Measurements from ENCODE around the gene DLG1. TPM values are rescaled to one million over a fixed set of nuclear protein-coding genes. Genes with fewer than 3 reads are reported as not detected.

The DLG1 gene
- total and polyA plus RNA-seq, 8 donors = 17.9 to 173 (median 92.9) TPM

DNA sequence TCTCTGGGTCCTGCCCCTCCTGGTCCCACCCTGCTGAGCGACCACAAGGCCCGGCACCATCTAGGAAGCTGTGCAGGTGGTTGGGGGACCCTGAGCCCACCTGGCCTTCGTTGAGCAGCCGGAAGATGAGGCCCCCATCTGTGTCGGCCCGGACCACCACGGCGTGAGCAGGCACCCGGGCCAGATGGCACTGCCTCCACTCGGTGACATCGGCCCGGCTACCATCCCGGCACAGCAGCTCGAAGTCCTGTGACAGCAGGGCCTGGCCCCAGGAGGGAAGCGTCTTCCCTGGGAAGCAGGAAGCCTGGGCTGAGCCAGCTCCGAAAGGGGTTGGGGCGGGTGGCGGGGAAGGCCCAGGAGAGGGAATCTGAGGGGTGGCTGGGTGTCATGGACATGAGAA, 281.4 kb downstream of the DLG1 start:
- Histone ChIP-seq H3K27me3 (peaks cover 0 to 16% (median 0%) of the 10 kb centered on the region in 3 donors), H3K4me1 (no peaks in the 10 kb centered on the region), H3K4me3 (no peak overlapping the region), H3K36me3 (no peaks in the 10 kb centered on the region), H3K27ac (no peak overlapping the region), H3K9me3 (no peaks in the 10 kb centered on the region)
- intact Hi-C loops (cut with DNase I; ENCODE audit: low total_unique reads) = no loop called here
- WGBS, 5 donors = 93 to 97% (median 95%) methylated on average over 11 to 18 of the region's 18 CpGs
- TF ChIP-seq, protein P1, sequence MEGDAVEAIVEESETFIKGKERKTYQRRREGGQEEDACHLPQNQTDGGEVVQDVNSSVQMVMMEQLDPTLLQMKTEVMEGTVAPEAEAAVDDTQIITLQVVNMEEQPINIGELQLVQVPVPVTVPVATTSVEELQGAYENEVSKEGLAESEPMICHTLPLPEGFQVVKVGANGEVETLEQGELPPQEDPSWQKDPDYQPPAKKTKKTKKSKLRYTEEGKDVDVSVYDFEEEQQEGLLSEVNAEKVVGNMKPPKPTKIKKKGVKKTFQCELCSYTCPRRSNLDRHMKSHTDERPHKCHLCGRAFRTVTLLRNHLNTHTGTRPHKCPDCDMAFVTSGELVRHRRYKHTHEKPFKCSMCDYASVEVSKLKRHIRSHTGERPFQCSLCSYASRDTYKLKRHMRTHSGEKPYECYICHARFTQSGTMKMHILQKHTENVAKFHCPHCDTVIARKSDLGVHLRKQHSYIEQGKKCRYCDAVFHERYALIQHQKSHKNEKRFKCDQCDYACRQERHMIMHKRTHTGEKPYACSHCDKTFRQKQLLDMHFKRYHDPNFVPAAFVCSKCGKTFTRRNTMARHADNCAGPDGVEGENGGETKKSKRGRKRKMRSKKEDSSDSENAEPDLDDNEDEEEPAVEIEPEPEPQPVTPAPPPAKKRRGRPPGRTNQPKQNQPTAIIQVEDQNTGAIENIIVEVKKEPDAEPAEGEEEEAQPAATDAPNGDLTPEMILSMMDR (IDR thresholded peaks at IDR 0.05) = no peak
- TF ChIP-seq POLR2A (IDR thresholded peaks at IDR 0.05) = no peak
- TF ChIP-seq POLR2AphosphoS5 (IDR thresholded peaks at IDR 0.05) = no peak
- no peak for DNase-seq

DNA sequence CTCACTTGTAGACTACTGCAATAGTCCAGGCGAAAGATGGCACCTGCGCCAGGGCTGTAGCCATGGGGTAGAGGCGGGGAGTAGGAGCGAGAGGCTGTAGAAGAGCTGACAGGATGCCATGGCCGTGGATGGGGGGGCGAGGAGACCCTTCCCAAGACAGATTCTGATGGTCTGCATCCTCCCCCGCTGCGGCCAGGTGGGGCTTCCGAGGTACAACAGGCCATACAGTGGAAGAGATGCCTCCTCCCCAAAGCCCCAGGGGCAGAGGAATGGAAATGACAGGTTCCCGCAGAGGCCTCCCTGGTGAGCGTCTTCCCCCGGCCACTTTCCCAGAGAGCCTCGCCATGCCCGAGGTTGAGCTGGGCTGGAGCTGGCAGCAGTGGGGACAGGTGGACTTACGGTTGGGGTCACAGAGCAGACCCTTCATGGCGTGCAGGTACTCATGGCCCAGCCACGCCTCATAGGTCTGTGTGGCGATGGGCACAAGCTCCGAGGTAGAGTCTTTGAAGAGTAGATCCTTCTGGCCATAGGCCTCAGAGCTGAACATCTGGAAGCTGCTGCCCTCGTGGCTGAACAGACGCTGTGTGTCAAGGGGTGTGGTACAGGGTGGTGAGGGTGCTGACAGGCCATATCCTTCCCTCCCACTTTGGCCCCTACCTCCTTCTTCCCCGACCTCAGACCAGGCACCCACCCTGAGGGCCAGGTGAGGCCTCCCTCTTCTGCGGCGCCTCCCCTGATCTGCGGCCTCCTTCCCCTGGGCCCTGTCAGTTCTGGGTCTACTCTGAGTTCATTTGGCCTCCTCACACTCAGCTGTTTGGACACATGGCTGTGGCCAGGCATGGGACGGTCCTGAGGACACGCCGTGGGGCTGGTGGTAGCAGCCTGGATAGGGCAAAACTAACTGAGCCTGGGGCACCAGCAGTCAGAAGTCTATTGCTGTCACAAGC, 282.3 kb downstream of the DLG1 start:
- no peak overlapping the region for H3K27ac ChIP-seq
- no peaks in the 10 kb centered on the region for H3K9me3 ChIP-seq
- DNase-seq = no peak
- intact Hi-C loops (cut with DNase I; ENCODE audit: low total_unique reads) = no loop called here
- no peak overlapping the region for H3K4me3 ChIP-seq
- WGBS, 5 donors = 92 to 96% (median 93%) methylated on average over 22 to 28 of the region's 28 CpGs
- no peaks in the 10 kb centered on the region for H3K4me1 ChIP-seq
- H3K27me3 ChIP-seq = peaks cover 0 to 7% (median 0%) of the 10 kb centered on the region in 3 donors
- TF ChIP-seq, protein P1 (IDR thresholded peaks at IDR 0.05) = no peak
- no peak for TF ChIP-seq POLR2A (IDR thresholded peaks at IDR 0.05)
- no peak for TF ChIP-seq EP300 (IDR thresholded peaks at IDR 0.05)
- TF ChIP-seq POLR2AphosphoS5 (IDR thresholded peaks at IDR 0.05) = no peak
- H3K36me3 ChIP-seq = no peaks in the 10 kb centered on the region

- 92 to 96% (median 92%) methylated on average over 16 to 22 of the region's 22 CpGs for WGBS, 5 donors
- no peak for DNase-seq
- no peaks in the 10 kb centered on the region for H3K36me3 ChIP-seq
These were observed 283.4 kb downstream of the DLG1 start for GRCh38 chr3:197014942-197015575.

DNA sequence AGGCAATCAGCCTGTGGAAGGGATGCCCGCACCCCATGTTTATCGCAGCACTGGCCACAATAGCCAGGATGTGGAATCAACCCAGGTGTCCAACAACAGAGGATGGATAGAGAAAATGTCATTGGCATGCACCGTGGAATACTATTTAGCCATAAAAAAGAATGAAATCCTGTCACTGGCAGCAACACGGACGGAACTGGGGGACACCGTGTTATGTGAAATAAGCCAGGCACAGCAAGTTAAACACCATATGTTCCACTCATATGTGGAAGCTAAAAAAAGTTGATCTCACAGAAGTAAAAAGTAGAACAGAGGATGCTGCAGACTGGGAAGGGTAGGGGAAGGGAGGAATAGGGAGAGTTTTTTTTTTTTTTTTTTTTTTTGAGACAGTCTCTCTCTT, 284.4 kb downstream of the DLG1 start:
- 92 to 97% (median 95%) methylated on average over 6 of the region's 6 CpGs for WGBS, 5 donors
- H3K36me3 ChIP-seq = no peaks in the 10 kb centered on the region
- DNase-seq = no peak

More at GRCh38 chr3:197014942-197015575, 283.4 kb downstream of the DLG1 start:
- intact Hi-C loops (cut with DNase I; ENCODE audit: low total_unique reads) = no loop called here
- Histone ChIP-seq H3K9me3 (no peaks in the 10 kb centered on the region), H3K4me1 (no peaks in the 10 kb centered on the region), H3K27ac (no peak overlapping the region), H3K27me3 (peaks cover 0 to 12% (median 0%) of the 10 kb centered on the region in 3 donors), H3K4me3 (no peak overlapping the region)
- TF ChIP-seq, protein P1 (IDR thresholded peaks at IDR 0.05) = no peak
- no peak for TF ChIP-seq POLR2AphosphoS5 (IDR thresholded peaks at IDR 0.05)
- TF ChIP-seq EP300 (IDR thresholded peaks at IDR 0.05) = no peak
- no peak for TF ChIP-seq POLR2A (IDR thresholded peaks at IDR 0.05)

More for the DNA sequence above, 284.4 kb downstream of the DLG1 start:
- Histone ChIP-seq H3K9me3 (no peaks in the 10 kb centered on the region), H3K4me1 (no peaks in the 10 kb centered on the region), H3K4me3 (no peak overlapping the region), H3K27ac (no peak overlapping the region), H3K27me3 (peaks cover 0 to 16% (median 0%) of the 10 kb centered on the region in 3 donors)
- intact Hi-C loops (cut with DNase I; ENCODE audit: low total_unique reads) = no loop called here
- TF ChIP-seq, protein P1 (IDR thresholded peaks at IDR 0.05) = no peak
- TF ChIP-seq POLR2AphosphoS5 (IDR thresholded peaks at IDR 0.05) = no peak
- TF ChIP-seq EP300 (IDR thresholded peaks at IDR 0.05) = no peak
- TF ChIP-seq POLR2A (IDR thresholded peaks at IDR 0.05) = no peak

Data from stomach (tissue), 9 donors.